ENCODE results near the gene MKX.

DNA sequence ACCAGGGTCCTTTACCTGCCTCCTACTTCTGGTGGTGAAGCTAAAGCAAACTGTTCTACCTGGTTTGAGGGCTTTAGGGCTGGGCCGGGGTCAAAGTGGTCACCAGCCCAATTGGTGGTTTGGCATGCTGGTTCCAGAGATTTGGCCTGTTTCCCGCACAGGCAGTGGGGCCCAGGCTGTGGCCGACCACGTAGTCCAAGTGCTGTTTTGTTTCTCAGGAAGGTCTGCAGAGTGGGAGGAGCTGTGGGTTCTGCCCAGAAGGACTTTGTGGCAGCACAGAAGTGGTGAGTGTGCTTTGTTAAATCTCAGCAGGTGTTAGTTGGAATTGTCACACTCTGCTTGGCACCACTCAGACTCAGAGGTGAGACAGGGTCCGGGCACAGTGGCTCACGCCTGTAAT lies 85.8 kb downstream of the MKX start:
- TF ChIP-seq CTCF (IDR thresholded peaks at IDR 0.05; ENCODE audit: insufficient read depth, low read length): no peak
- TF ChIP-seq POLR2AphosphoS5 (IDR thresholded peaks at IDR 0.05; ENCODE audit: low read depth): no peak
- TF ChIP-seq SPI1 (IDR thresholded peaks at IDR 0.05; ENCODE audit: borderline replicate concordance, low read depth): no peak

Measured in HL-60 (cell line).